ENCODE results near the gene PRDM7. TPM values are rescaled to one million over a fixed set of nuclear protein-coding genes. Genes with fewer than 3 reads are reported as not detected.

The PRDM7 gene
- total RNA-seq, 1 experiment from 2014 or later: not detected

- H3K9me3 Mint-ChIP-seq: no peaks in the 10 kb centered on the region
- TF ChIP-seq ZBTB21 (CRISPR knock-in tag; IDR thresholded peaks at IDR 0.05; ENCODE audit: borderline replicate concordance) (no peak), TEAD1 (CRISPR knock-in tag; IDR thresholded peaks at IDR 0.05) (no peak), USF2 (CRISPR knock-in tag; IDR thresholded peaks at IDR 0.05) (no peak), ERG (CRISPR knock-in tag; IDR thresholded peaks at IDR 0.05) (no peak), FOXJ3 (CRISPR knock-in tag; IDR thresholded peaks at IDR 0.05; ENCODE audit: borderline replicate concordance) (no peak), HMGXB4 (CRISPR knock-in tag; IDR thresholded peaks at IDR 0.05) (0 out of 2 replicates have a peak, but pooled peaks have one; percentile 0), NFE2L1 (CRISPR knock-in tag; IDR thresholded peaks at IDR 0.05) (no peak), NR3C1 (CRISPR knock-in tag; conservative IDR thresholded peaks at IDR 0.05; ENCODE audit: low read depth) (no peak), ZNF423 (CRISPR knock-in tag; IDR thresholded peaks at IDR 0.05) (no peak)
- H3K36me3 Mint-ChIP-seq: peaks cover 11% of the 10 kb centered on the region; the same call in 1 of the 2 replicates
- H3K4me1 Mint-ChIP-seq: peaks cover 32% of the 10 kb centered on the region
- POLR2A ChIA-PET: interaction anchor here (0.8 to 2.6 kb wide), 4 partner anchors 13 to 93 kb away, joined by 3 to 8 read pairs (median 4); no protein-coding TSS in a partner anchor
- H3K4me3 Mint-ChIP-seq: peak overlapping the region; percentile 81
- DNase-seq (ENCODE audit: low spot score) (peak; percentile 38), ATAC-seq (peak; percentile 6)
- no peaks in the 10 kb centered on the region for H3K27me3 Mint-ChIP-seq (ENCODE audit: low read depth)
- H3K27ac Mint-ChIP-seq: no peak overlapping the region
- CTCF ChIA-PET: interaction anchor here (0.8 to 3.4 kb wide), 13 partner anchors 12 to 108 kb away, joined by 3 to 24 read pairs (median 6); partner anchors contain the start of gene TUBB3
Measured at GRCh38 chr16:90018297-90018651, 58.9 kb downstream of the PRDM7 start.

- ChIA-PET CTCF (no interaction called here), POLR2A (no interaction called here)
- no peak overlapping the region for H3K4me3 Mint-ChIP-seq
- H3K4me1 Mint-ChIP-seq: peaks cover 20% of the 10 kb centered on the region
- no peaks in the 10 kb centered on the region for H3K27me3 Mint-ChIP-seq (ENCODE audit: low read depth)
- H3K36me3 Mint-ChIP-seq: peaks cover 11% of the 10 kb centered on the region; the same call in 1 of the 2 replicates
- no peaks in the 10 kb centered on the region for H3K9me3 Mint-ChIP-seq
- no peak for ATAC-seq
- no peak for DNase-seq (ENCODE audit: low spot score)
- H3K27ac Mint-ChIP-seq: no peak overlapping the region
- TF ChIP-seq KAT7 (CRISPR knock-in tag; IDR thresholded peaks at IDR 0.05; ENCODE audit: borderline replicate concordance) (no peak), E2F4 (CRISPR knock-in tag; IDR thresholded peaks at IDR 0.05; ENCODE audit: borderline replicate concordance, low read depth) (no peak), NR1H2 (CRISPR knock-in tag; IDR thresholded peaks at IDR 0.05) (no peak), PRDM15 (CRISPR knock-in tag; IDR thresholded peaks at IDR 0.05) (no peak), ESRRA (CRISPR knock-in tag; IDR thresholded peaks at IDR 0.05; ENCODE audit: borderline replicate concordance) (no peak), ATF3 (CRISPR knock-in tag; conservative IDR thresholded peaks at IDR 0.05) (no peak), GABPB1 (CRISPR knock-in tag; IDR thresholded peaks at IDR 0.05) (no peak), PRRX2 (CRISPR knock-in tag; IDR thresholded peaks at IDR 0.05) (no peak), ZNF138 (CRISPR knock-in tag; conservative IDR thresholded peaks at IDR 0.05) (no peak), ZSCAN18 (CRISPR knock-in tag; IDR thresholded peaks at IDR 0.05) (no peak), USF2 (CRISPR knock-in tag; IDR thresholded peaks at IDR 0.05) (no peak), FOXK1 (CRISPR knock-in tag; IDR thresholded peaks at IDR 0.05) (no peak), PREB (CRISPR knock-in tag; IDR thresholded peaks at IDR 0.05; ENCODE audit: borderline replicate concordance) (no peak), MXD4 (CRISPR knock-in tag; IDR thresholded peaks at IDR 0.05; ENCODE audit: borderline replicate concordance) (no peak)
Measured at GRCh38 chr16:90016339-90016950, 60.7 kb downstream of the PRDM7 start.

Data from WTC11 (cell line).